ENCODE data around the gene OMP. TPM values are rescaled to one million over a fixed set of nuclear protein-coding genes. Genes with fewer than 3 reads are reported as not detected.

The OMP gene
- total RNA-seq, 2 experiments from 2014 or later = not detected

DNA sequence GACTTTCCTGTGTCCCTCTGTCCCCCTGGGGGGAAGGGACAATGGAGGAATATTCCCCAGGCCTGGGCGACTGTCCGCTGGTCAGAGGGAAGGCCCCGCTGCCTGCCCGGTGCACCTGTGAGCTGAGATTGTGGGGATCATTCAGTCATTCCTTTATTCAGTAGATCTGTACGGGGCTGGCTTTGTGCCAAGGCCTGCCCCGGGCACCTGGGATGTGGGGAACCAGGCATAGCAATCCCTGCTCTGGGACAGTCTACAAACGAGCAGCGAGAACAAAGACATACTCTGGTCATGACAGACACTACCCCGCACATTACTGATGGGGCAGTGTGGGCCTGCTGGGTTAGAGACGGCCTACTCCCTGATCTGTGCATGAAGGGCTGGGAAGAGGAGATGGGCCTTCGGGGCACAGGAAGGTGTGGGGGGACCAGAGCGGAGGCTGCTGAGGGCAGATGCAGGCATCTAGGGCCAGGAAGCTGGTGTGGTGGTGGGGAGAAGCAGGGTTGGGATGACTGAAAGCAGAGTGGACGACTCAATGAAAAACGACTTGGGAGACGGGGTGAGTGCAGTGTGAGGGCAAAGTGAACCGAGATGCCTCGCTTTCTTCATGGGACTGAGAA, 23.6 kb downstream of the OMP start:
- BruUV-seq (replicated peaks) = no TSS peak
- no peak for DNase-seq (ENCODE audit: low spot score)
- Histone ChIP-seq H3K4me1 (ENCODE audit: insufficient read depth, low read length, poor library complexity, severe bottlenecking) (peaks cover 11% of the 10 kb centered on the region), H3K4me2 (ENCODE audit: low read length) (no peak overlapping the region), H3K27ac (ENCODE audit: low read depth, low read length, poor library complexity, severe bottlenecking) (no peak overlapping the region), H2AFZ (ENCODE audit: low read length) (no peak overlapping the region), H3K36me3 (ENCODE audit: insufficient read depth, low read length) (no peaks in the 10 kb centered on the region), H3K79me2 (ENCODE audit: insufficient read depth, low read depth, low read length) (no peaks in the 10 kb centered on the region), H4K20me1 (ENCODE audit: insufficient read depth, low read length) (no peaks in the 10 kb centered on the region), H3K4me3 (ENCODE audit: low read depth, low read length, poor library complexity, severe bottlenecking) (no peak overlapping the region), H3K9me3 (ENCODE audit: low read length) (no peaks in the 10 kb centered on the region), H3K9me2 (ENCODE audit: insufficient read depth, low read length) (no peaks in the 10 kb centered on the region)
- intact Hi-C loops (cut with micrococcal nuclease; ENCODE audit: unreplicated experiment) = no loop called here
- POLR2A ChIA-PET = no interaction called here
- CTCF ChIA-PET (ENCODE audit: unreplicated experiment) = no interaction called here
- no peak for TF ChIP-seq EZH2phosphoT487 (IDR thresholded peaks at IDR 0.05; ENCODE audit: borderline replicate concordance, low read depth, low read length)
- no peak for TF ChIP-seq CTCF (conservative IDR thresholded peaks at IDR 0.05; ENCODE audit: low read length)

DNA sequence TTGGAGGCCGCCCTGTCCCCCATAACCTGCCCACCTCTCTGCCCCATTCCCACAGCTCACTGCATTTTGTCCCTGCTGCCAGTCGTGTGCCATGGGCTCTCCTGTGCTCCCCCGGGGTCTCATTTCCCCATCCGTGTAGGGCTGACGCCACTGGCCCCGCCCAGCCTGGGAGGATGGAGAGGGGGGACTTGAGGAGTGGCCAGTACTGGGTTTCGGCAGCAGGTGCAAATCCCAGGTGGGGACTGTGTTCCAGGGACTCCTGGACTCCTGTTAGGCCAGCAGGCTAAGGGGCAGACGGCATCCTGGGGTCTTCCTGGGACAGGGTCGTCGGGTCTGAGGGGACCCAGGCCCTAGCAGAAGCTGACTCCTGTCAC, 24.2 kb downstream of the OMP start:
- POLR2A ChIA-PET = no interaction called here
- Histone ChIP-seq H3K27ac (ENCODE audit: low read depth, low read length, poor library complexity, severe bottlenecking) (no peak overlapping the region), H3K9me2 (ENCODE audit: insufficient read depth, low read length) (no peaks in the 10 kb centered on the region), H4K20me1 (ENCODE audit: insufficient read depth, low read length) (no peaks in the 10 kb centered on the region), H3K4me2 (ENCODE audit: low read length) (peak overlapping the region; percentile 40; the same call in 1 of the 2 replicates), H3K36me3 (ENCODE audit: insufficient read depth, low read length) (no peaks in the 10 kb centered on the region), H3K4me3 (ENCODE audit: low read depth, low read length, poor library complexity, severe bottlenecking) (no peak overlapping the region), H3K4me1 (ENCODE audit: insufficient read depth, low read length, poor library complexity, severe bottlenecking) (peaks cover 11% of the 10 kb centered on the region), H3K9me3 (ENCODE audit: low read length) (no peaks in the 10 kb centered on the region), H3K79me2 (ENCODE audit: insufficient read depth, low read depth, low read length) (no peaks in the 10 kb centered on the region), H2AFZ (ENCODE audit: low read length) (no peak overlapping the region)
- CTCF ChIA-PET (ENCODE audit: unreplicated experiment) = interaction anchor here (0.5 kb wide), 1 partner anchor 129 kb away, joined by 3 read pairs; no protein-coding TSS in a partner anchor
- no peak for TF ChIP-seq CTCF (conservative IDR thresholded peaks at IDR 0.05; ENCODE audit: low read length)
- no peak for TF ChIP-seq EZH2phosphoT487 (IDR thresholded peaks at IDR 0.05; ENCODE audit: borderline replicate concordance, low read depth, low read length)
- no peak for DNase-seq (ENCODE audit: low spot score)
- intact Hi-C loops (cut with micrococcal nuclease; ENCODE audit: unreplicated experiment) = loop anchor here (1.0 kb wide), 1 partner anchor 61 kb away; no protein-coding TSS in a partner anchor
- no TSS peak for BruUV-seq (replicated peaks)

DNA sequence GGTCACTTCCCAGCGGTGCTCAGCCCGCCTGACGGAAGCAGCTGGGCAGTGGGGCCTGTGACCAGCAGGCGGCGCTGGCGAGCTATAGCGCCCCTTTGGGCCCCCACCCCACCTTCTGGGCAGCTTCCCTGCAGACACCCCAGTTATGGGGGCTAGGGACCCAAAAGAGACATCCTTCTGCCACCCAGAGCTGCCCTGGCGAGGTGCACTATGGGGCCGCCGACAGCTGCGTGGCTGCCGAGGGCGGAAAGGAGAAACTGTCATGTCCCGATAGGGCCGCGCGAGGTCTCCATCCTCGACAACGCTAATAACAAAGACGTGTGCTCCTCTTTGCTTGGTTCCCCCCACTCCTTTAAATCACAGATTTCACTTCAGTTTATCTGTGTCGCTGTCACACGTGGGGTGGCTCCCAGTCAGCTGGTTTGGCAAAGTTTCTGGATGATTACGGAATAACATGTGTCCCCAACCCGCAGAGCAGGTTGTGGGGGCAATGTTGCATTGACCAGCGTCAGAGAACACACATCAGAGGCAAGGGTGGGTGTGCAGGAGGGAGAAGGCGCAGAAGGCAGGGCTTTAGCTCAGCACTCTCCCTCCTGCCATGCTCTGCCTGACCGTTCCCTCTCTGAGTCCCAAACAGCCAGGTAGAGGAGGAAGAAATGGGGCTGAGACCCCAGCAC, 24.7 kb downstream of the OMP start:
- ChIA-PET POLR2A (no interaction called here), CTCF (ENCODE audit: unreplicated experiment) (interaction anchor here (0.5 kb wide), 1 partner anchor 130 kb away, joined by 3 read pairs; no protein-coding TSS in a partner anchor)
- BruUV-seq (replicated peaks) = no TSS peak
- peak overlapping the region; percentile 39; the same call in 1 of the 2 replicates for H2AFZ ChIP-seq (ENCODE audit: low read length)
- H3K9me3 ChIP-seq (ENCODE audit: low read length) = no peaks in the 10 kb centered on the region
- DNase-seq (ENCODE audit: low spot score) = peak; percentile 30
- H3K27ac ChIP-seq (ENCODE audit: low read depth, low read length, poor library complexity, severe bottlenecking) = no peak overlapping the region
- H3K9me2 ChIP-seq (ENCODE audit: insufficient read depth, low read length) = no peaks in the 10 kb centered on the region
- no peaks in the 10 kb centered on the region for H3K79me2 ChIP-seq (ENCODE audit: insufficient read depth, low read depth, low read length)
- H3K4me1 ChIP-seq (ENCODE audit: insufficient read depth, low read length, poor library complexity, severe bottlenecking) = peaks cover 11% of the 10 kb centered on the region
- no peak overlapping the region for H3K4me3 ChIP-seq (ENCODE audit: low read depth, low read length, poor library complexity, severe bottlenecking)
- H4K20me1 ChIP-seq (ENCODE audit: insufficient read depth, low read length) = no peaks in the 10 kb centered on the region
- peak overlapping the region; percentile 40; the same call in 1 of the 2 replicates for H3K4me2 ChIP-seq (ENCODE audit: low read length)
- no peaks in the 10 kb centered on the region for H3K36me3 ChIP-seq (ENCODE audit: insufficient read depth, low read length)
- intact Hi-C loops (cut with micrococcal nuclease; ENCODE audit: unreplicated experiment) = loop anchor here (1.0 kb wide), 1 partner anchor 61 kb away; no protein-coding TSS in a partner anchor
- no peak for TF ChIP-seq EZH2phosphoT487 (IDR thresholded peaks at IDR 0.05; ENCODE audit: borderline replicate concordance, low read depth, low read length)
- TF ChIP-seq CTCF (conservative IDR thresholded peaks at IDR 0.05; ENCODE audit: low read length) = peak; percentile 91

All from OCI-LY7 (cell line).